Measurements from ENCODE around the gene NSD2.
"Not testable (repeated sequence)": the region's sequence is repeated elsewhere in the genome, so short reads cannot be mapped to it uniquely, and the experiment has no call there.

Gene NSD2

DNA sequence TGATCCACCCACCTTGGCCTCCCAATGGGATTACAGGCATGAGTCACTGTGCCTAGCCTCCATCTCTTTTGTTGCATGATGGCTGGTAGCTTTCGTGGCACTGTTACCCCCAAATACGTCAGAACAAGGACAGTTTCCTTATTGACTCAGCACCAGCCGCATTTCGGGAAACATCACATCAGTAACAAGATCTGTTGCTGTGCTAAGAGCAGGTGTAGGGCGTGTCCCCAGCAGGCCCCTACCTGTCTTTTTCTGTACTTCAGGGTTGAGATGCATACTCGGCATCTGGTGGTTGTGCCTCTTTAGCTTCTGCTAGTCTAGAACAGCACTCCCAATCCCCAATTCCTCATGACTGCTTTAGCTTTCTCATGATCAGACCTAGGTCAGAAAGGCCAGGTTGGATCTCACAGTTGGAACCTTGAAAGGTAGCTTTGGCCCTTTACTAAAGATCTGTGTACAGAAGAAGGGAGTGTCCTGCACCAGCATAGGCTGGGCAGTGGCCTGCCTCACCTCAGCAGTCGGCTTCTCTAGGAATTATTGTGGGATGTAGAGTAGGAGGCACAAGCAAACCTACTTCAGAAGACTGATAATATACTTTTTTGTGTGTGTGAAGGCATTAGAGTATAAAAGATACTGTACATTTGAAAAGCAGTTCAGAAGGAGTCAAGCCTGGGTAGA, 36.8 kb downstream of the NSD2 start:
- no peak overlapping the region for H3K27ac ChIP-seq
- no peak for TF ChIP-seq ZFX (IDR thresholded peaks at IDR 0.05; ENCODE audit: borderline replicate concordance)
- TF ChIP-seq CTCF (IDR thresholded peaks at IDR 0.05), result no peak

GRCh38 chr4:1909696-1910095, 38.5 kb downstream of the NSD2 start:
- H3K27ac ChIP-seq, result not testable (repeated sequence)

DNA sequence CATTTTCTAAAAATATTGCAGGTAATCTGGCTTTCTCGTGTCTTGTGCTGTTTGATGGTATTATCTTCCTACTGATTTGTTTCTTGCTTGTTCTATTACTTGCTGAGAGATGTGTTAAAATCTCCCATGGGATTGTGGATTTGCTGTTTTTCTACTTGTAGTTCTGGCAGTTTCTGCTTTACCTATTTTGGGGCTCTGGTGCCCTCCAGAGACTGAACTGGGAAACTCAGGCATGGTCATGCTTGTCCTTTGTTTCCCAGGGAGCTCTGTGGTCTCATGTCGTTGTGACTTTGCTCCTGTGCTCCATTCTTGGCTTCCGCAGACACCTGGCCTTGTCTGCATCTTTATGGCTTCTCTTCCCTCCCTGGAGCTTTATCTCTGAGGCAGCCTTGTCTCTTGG, 39.5 kb downstream of the NSD2 start:
- H3K27ac ChIP-seq, result peak overlapping the region; percentile 18; the same call in 1 of the 2 replicates
- TF ChIP-seq ZFX (IDR thresholded peaks at IDR 0.05; ENCODE audit: borderline replicate concordance), result no peak
- TF ChIP-seq CTCF (IDR thresholded peaks at IDR 0.05), result peak; percentile 39

DNA sequence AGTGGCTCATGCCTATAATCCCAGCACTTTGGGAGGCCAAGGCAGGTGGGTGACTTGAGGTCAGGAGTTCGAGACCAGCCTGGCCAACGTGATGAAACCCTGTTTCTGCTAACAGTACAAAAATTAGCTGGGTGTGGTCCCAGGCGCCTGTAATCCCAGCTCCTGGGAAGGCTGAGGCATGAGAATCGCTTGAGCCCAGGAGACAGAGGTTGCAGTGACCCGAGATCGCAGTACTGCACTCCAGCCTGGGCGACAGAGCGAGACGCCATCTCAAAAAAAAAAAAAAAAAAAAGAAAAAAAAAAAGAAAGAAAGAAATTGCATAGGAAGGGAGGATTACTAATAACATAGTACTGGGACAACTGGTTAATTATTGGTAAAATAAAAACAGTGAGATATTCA, 40.1 kb downstream of the NSD2 start:
- peak overlapping the region; percentile 18; the same call in 1 of the 2 replicates for H3K27ac ChIP-seq

GRCh38 chr4:1922821-1923220, 51.6 kb downstream of the NSD2 start:
- H3K27ac ChIP-seq, result no peak overlapping the region; the same call in 1 of the 2 replicates
- TF ChIP-seq CTCF (IDR thresholded peaks at IDR 0.05) (no peak), ZFX (IDR thresholded peaks at IDR 0.05; ENCODE audit: borderline replicate concordance) (no peak)

DNA sequence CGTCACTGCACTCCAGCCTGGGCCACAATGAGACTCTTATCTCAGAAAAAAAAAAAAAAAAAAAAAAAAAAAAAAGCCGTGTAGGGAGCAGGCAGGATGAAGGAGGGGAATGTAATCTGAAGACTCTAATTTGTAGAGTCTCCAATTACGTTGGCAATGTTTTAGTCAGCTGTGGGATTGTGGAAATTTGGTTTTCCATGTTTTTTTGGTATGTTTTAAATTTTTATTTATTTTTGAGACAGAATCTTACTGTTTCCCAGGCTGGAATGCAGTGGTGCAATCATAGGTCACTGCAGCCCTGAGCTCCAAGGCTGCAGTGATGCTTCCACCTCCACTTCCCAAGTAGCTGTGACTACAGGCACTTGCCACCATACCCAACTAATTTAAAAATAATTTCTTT, 56.5 kb downstream of the NSD2 start:
- TF ChIP-seq ZFX (IDR thresholded peaks at IDR 0.05; ENCODE audit: borderline replicate concordance), result no peak
- no peak for TF ChIP-seq CTCF (IDR thresholded peaks at IDR 0.05)
- no peak overlapping the region for H3K27ac ChIP-seq

DNA sequence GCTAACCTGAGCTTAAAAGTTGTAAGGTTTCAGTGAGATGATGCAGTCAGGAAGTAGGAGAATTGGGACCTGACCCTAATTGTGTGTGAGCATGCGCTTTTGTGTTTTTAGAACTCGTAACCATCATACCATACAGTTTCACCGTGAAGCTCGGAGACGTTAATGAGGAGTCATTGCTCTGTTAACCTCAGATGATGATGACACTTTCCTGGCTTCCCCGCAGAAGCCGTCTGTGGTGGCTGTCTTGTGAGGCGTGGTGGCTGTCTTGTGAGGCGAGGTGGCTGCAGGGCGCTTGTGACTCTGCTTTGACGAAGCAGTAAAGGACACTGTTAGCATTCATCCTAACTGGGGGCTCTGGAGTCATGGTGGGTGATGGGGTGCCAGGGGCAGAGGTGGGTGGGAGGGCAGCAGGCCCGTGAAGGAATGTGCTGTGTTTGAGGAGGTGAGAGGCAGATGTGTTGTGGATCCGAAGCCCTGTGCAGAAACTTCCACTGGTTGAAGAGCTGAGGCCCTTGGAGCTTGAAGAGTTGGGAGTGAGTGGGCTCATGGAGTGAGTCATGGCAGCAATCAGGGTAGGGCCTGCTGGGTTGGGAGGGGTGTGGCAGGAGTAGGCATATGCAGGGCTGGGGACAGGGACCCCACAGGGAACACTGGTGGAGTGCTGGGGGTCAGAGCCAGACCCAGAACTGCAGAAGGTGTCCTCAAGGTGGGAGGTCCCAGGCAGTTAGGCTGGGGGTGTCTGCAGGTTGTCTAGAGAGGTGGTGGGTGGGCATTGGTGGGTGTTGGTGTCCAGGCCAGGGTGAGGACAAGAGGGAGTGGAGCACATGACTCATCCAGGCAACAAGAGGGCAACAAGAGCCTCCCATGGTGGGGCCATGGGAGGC, 57.4 kb downstream of the NSD2 start:
- H3K27ac ChIP-seq, result no peak overlapping the region
- TF ChIP-seq CTCF (IDR thresholded peaks at IDR 0.05) (no peak), ZFX (IDR thresholded peaks at IDR 0.05; ENCODE audit: borderline replicate concordance) (no peak)

GRCh38 chr4:1932736-1933135, 61.5 kb downstream of the NSD2 start:
- no peak overlapping the region for H3K27ac ChIP-seq

More at GRCh38 chr4:1932736-1933135, 61.5 kb downstream of the NSD2 start:
- TF ChIP-seq CTCF (IDR thresholded peaks at IDR 0.05), result no peak
- no peak for TF ChIP-seq ZFX (IDR thresholded peaks at IDR 0.05; ENCODE audit: borderline replicate concordance)
